HEK293T (cell line): Measurements from ENCODE around the gene IL2RA.

Experiments used
- ARNT ChIP-seq: fragments of 450-650 bp; IDR thresholded peaks from 2 replicates; pipeline ENCODE4 v1.6.1; 2017; ENCODE audit warnings: mild to moderate bottlenecking
- ELF4 ChIP-seq: fragments of 450-650 bp; IDR thresholded peaks from 2 replicates; pipeline ENCODE4 v1.6.1; 2017; ENCODE audit warnings: antibody characterized with exemption
- FOXA1 ChIP-seq: fragments of 450-650 bp; IDR thresholded peaks from 2 replicates; pipeline ENCODE4 v1.6.1; 2016; ENCODE audit warnings: mild to moderate bottlenecking
- FOXK2 ChIP-seq: fragments of 450-650 bp; IDR thresholded peaks from 2 replicates; pipeline ENCODE4 v1.6.1; 2016; ENCODE audit warnings: mild to moderate bottlenecking
- FOXM1 ChIP-seq: fragments of 450-650 bp; IDR thresholded peaks from 2 replicates; pipeline ENCODE4 v1.6.1; 2017; ENCODE audit warnings: mild to moderate bottlenecking, borderline replicate concordance
- HDGF ChIP-seq: fragments of 450-650 bp; IDR thresholded peaks from 2 replicates; pipeline ENCODE4 v1.6.1; 2017; ENCODE audit warnings: antibody characterized with exemption, borderline replicate concordance
- LEF1 ChIP-seq: fragments of 450-650 bp; IDR thresholded peaks from 2 replicates; pipeline ENCODE4 v1.6.1; 2017; ENCODE audit warnings: mild to moderate bottlenecking, borderline replicate concordance
- NFRKB ChIP-seq: fragments of 450-650 bp; IDR thresholded peaks from 2 replicates; pipeline ENCODE4 v1.6.1; 2016; ENCODE audit warnings: mild to moderate bottlenecking, moderate library complexity
- SP1 ChIP-seq: fragments of 450-650 bp; IDR thresholded peaks from 2 replicates; pipeline ENCODE4 v1.6.1; 2017
- ZNF384 ChIP-seq: fragments of 450-650 bp; IDR thresholded peaks from 2 replicates; pipeline ENCODE4 v1.6.1; 2016
- TF ChIP-seq, protein P1 (sequence below): fragments of 450-650 bp; IDR thresholded peaks from 2 replicates; pipeline ENCODE4 v1.6.1; 2016

DNA sequence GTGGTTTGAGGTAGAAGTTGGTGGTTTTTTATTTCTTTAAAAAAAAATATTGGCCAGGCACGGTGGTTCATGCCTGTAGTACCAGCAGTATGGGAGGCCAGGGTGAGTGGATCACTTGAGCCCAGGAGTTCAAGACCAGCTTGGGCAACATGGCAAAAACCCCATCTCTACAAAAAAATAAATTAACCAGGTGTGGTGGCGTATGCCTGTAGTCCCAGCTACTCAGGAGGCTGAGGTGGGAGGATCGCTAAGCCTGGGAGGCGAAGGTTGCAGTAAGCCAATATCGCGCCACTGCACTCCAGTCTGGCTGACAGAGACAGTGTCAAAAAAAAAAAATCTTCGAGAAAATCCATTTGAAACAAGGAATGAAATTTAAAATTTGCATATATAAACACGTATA is 1.1 kb downstream of the IL2RA start:
- TF ChIP-seq ZNF384 (no peak), SP1 (no peak), HDGF (no peak), ARNT (no peak), FOXK2 (no peak), LEF1 (no peak), ELF4 (no peak), FOXM1 (no peak), NFRKB (no peak), FOXA1 (no peak)
- TF ChIP-seq, protein P1, sequence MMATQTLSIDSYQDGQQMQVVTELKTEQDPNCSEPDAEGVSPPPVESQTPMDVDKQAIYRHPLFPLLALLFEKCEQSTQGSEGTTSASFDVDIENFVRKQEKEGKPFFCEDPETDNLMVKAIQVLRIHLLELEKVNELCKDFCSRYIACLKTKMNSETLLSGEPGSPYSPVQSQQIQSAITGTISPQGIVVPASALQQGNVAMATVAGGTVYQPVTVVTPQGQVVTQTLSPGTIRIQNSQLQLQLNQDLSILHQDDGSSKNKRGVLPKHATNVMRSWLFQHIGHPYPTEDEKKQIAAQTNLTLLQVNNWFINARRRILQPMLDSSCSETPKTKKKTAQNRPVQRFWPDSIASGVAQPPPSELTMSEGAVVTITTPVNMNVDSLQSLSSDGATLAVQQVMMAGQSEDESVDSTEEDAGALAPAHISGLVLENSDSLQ: no peak
